Caki2 (cell line): ENCODE measurements around the gene ZZZ3. TPM values are rescaled to one million over a fixed set of nuclear protein-coding genes. Genes with fewer than 3 reads are reported as not detected.
"Not testable (repeated sequence)": the region's sequence is repeated elsewhere in the genome, so short reads cannot be mapped to it uniquely, and the experiment has no call there.

Experiments
- DNase-seq: peaks from one replicate; pipeline ENCODE4 v3.0.0-alpha.2; 2015; ENCODE audit warnings: low read depth
- in situ Hi-C: cut with HindIII; loops from 2 replicates; pipeline ENCODE4 v1.10.0; 2016; ENCODE audit warnings: low sequenced_read_pairs, low pct_unique_long_range_greater_than_20kb, mixed read lengths
- total RNA-seq: library from RNA; depleted of rRNA; stranded (reverse); fragments of >200 nt; shearing (Covaris generic); gene quantifications from 2 replicates; pipeline ENCODE4 v1.2.3, GENCODE V29; 2014; ENCODE audit warnings: low replicate concordance

ZZZ3 gene
- total RNA-seq, 1 experiment from 2014 or later = 12.3 TPM

DNA sequence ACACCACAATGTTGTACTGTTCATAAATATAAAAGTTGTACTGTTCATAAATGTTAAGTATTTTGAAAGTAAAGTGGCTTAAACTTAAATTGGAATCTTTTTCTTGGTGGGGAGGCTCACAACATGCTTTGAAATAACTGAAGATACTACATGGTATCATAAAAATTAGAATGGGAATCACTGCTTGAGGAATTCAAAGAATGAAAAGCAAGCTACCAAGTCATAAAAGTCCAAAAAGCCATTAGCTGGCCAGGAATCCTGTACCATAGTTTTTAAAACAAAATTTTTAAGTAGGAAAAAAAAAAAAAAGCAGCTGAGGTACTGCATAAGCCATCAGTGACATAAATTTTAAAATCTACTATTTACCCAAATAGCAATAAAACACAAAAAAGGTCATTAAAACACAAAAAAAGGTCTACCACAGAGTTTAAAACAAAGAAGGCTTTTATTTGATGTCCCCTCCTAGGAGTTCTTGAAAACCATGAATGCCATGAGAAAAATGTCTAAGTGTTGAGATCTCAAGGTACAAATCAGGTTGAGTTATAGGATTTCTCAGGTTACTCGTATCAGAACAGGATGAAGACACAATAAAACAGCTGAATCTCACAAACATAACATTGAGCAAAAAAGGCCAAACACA lies 8.6 kb downstream of the ZZZ3 start:
- DNase-seq = no peak
- in situ Hi-C loops = no loop called here

DNA sequence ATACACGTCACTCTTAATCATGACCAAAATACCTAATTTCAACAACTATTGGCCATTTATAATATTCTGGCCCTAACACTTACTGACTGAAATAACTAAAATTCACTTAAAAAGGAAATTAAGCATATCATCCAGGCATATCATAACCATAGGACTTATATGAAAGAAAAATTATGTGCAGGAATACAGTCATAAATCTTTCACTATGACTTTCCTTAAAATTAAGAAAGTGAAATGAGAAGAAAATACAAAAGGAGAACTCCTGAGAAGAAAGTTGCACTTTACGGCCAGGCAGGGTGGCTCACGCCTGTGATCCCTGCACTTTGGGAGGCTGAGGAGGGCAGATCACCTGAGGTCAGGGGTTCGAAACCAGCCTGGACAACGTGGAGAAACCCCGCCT lies 9.4 kb downstream of the ZZZ3 start:
- in situ Hi-C loops = no loop called here
- DNase-seq = no peak

DNA sequence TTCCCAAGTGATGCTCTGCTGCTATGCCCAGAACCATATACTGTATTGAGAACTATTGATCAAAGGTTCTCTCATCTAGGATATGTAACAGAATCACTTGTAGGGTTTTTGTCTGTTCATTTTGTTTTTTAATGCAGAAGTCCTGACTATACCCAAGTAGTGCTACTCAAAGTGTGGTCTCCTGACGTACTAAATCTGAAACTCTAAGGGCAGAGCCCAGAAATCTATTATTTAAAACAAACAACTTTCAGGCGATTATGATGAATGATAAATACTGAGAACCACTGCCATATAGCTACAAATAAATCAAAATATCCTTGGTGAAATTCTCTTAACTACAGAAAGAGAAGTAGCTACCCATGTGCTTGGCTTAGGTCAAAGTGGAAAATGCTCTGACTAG lies 10.1 kb downstream of the ZZZ3 start:
- in situ Hi-C loops = no loop called here
- no peak for DNase-seq

DNA sequence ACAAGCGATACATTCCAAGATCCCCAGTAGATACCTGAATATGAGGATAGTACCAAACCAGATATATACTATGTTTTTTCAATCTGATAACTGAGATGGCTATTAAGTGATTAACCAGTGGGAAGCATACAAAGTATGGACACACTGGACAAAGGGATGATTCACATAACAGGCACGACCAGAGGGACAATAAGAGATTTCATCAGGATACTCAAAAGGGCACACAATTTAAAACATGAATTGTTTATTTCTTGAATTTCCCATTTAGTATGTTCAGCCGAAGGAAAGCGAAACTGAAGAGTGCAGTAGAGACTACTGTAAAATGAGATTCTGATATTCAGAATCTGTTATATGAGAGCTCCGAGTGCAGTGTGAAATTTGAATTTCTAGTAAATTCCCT lies 10.6 kb downstream of the ZZZ3 start:
- no peak for DNase-seq
- in situ Hi-C loops = no loop called here

DNA sequence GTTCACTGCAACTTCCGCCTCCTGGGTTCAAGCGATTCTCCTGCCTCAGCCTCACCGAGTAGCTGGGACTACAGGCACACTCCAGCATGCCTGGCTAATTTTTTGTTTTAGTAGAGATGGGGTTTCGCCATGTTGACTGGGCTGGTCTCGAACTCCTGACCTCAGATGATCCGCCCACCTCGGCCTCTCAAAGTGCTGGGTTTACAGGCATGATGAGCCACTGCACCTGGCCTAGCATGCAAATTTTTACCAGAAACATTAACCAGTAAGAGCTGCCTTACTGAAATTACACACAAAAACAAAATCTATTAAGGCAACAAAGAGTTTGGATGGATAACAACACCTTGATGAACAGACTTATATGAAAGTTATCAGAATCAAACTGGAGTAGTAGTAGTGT lies 12.1 kb downstream of the ZZZ3 start:
- no peak for DNase-seq

DNA sequence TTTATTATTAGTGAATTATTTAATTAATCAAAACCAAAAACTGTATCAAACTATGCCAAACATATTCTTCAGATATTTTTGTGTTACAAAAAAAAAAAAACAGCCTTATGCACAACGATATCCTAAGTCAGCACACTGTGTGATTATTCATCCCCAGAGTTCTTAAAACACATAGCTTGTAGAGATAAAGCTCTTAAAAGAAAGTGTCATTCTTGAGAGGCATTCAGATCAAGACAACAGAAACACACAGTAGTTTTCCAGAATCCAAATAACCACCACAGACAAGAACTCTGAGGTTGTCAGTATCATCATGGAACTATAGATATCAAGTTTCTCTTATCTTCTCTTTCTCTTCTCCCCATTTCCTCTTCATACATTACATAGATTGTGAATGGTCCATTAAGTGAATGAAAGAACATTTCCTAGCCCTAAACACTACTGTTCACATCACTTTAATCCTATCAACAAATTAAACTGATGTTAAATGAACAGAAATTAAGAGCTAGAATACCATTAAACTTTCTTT lies 13.5 kb downstream of the ZZZ3 start:
- in situ Hi-C loops = no loop called here
- DNase-seq = no peak

More for the DNA sequence above, 12.1 kb downstream of the ZZZ3 start:
- in situ Hi-C loops = no loop called here

DNA sequence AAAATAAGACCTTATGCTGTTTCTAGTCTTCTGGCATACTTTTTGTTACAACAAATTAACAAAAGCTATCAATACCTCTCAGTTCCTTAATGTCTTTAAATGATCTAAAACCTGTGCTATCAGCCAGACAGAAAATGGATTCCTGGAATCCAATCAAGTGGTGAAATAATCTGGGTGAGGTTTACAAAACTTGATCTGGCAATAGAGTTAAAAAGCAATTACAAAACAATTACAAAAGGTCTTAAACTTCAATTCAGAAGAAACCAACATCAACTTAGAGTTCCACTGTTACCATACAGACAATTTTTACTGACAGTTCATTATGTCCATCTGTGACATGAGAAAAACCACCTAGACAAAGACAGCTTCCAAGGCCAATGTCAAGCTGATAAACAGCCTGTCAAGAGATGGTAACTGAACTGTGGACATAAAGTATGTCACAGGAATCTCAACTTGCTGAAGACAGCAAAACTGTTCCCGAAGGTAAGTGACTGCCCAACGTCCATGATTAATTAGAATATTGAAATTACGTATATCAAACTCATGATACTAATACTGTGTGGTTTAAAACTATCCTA lies 17.4 kb downstream of the ZZZ3 start:
- no peak for DNase-seq
- in situ Hi-C loops = no loop called here

DNA sequence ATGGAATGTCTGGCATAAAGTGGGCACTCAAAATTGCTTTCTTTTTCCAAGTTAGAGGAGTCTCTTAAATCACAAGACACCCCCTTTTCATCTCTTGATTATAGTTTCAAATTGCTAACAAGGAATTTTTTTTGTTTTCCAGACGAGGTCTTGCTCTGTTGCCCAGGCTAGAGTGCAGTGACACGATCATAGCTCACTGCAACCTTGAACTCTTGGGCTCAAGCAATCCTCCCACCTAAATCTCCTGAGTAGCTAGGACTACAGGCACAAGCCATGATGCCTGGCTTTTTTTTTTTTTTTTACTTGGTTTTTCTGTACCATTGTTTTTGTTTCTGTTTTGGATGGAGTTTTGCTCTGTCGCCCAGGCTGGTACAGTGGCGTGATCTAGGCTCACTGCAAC lies 20.8 kb downstream of the ZZZ3 start:
- in situ Hi-C loops = no loop called here
- no peak for DNase-seq

DNA sequence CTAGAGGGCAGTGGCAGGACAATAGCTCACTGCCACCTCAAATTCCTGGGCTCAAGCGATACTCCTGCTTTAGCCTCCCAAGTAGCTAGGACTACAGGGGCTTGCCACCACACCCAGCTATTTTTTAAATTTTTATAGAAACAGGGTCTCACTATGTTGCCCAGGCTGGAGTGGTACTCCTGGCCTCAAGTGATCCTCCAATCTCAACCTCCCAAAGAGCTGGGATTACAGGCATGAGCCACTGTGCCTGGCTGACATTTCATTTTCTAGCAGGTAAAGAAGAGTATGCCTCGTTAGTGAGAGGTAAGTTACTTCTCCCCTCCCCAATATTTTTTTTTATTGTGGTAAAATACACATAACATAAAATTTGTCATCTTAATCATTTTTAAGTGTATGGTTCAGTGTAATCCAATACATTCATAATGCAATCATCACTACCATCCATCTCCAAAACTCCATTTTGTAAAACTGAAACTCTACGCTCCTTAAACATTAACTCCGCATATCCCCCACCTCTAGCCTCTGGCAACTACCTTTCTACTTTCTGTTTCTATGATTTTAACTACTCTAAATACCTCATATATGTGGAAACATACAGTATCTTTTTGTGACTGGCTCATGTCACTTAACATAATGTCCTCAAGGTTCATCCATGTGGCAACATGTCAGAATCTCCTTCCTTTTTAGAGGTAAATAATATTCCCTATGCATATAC lies 22.4 kb downstream of the ZZZ3 start:
- no peak for DNase-seq
- in situ Hi-C loops = no loop called here

DNA sequence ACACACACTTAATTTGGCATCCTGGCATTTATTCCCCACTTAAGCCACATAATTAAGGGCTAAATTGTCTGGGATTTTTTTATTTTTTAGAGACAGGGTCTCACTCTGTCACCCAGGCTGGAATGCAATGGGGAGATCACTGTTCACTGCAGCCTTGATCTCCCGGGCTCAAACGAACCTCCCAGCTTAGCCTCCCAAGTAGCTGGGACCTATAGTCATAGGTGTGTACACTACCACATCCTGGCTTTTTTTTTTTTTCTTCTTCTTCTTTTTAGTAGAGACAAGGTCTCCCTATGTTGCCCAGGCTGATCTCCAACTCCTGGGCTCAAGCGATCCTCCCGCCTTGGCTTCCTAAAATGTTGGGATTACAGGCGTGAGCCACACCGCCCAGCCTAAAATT lies 24.2 kb downstream of the ZZZ3 start:
- in situ Hi-C loops = no loop called here
- DNase-seq = no peak

DNA sequence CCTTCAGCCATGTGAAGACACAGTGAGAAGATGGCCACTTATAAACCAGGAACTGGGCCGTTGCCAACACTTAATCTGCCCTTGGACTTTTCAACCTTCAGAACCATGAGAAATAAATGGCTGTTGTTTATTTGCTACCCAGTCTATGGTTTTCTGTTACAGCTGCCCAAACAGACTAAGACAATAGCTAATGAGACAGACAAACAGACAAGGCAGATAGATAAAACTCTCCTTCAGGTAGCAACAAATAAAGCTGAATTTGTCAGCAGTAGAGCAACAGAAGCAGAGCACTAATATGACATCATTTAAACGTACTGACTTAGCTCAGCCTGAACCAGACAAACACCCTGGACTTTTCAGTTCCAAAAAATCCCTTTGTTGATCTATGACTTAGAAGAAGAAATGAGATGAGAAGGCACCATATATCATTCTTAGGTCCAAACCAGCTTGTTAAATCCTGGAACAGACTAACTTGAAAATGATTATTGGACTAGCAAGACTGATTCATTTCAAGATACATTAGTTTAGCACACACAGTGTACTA lies 27.0 kb downstream of the ZZZ3 start:
- in situ Hi-C loops = no loop called here
- no peak for DNase-seq

DNA sequence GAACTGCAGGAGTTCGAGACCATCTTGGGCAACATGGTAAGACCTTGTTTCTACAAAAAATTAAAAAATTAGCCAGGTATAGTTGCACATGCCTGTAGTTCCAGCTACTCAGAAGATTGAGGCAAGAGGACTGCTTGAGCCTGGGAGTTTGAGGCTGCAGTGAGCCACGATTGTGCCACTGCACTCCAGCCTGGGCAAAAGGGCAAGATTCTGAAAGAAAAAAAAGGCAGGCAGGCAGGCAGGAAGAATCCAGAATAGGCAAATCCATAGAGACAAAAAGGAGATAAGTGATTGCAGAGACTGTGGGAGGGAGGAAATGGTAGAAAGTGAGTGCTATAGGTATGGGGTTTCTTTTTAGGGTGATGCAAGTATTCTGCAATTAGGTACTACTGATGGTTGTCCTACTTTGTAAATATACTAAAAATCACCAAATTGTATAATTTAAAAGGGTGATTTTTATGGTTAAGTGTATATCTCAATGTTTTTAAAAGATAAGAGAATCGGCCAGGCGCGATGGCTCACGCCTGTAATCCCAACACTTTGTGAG lies 29.4 kb downstream of the ZZZ3 start:
- in situ Hi-C loops = no loop called here
- DNase-seq = no peak

DNA sequence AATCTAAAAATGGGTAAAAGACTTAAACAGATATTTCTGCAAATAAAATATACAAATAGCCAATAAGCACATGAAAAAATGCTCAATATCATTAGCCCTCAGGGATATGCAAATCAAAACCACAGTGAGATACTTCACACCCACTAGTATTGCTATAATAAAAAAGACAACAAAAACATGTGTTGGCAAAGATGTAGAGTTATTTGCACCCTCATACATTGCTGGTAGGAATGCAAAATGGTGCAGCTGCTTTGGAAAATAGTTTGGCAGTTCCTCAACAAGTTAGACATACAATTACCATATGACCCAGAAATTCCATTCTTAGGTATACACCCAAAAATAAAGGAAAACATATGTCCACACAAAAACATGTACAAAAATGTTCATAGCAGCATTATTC lies 30.2 kb downstream of the ZZZ3 start:
- DNase-seq = no peak
- in situ Hi-C loops = no loop called here

DNA sequence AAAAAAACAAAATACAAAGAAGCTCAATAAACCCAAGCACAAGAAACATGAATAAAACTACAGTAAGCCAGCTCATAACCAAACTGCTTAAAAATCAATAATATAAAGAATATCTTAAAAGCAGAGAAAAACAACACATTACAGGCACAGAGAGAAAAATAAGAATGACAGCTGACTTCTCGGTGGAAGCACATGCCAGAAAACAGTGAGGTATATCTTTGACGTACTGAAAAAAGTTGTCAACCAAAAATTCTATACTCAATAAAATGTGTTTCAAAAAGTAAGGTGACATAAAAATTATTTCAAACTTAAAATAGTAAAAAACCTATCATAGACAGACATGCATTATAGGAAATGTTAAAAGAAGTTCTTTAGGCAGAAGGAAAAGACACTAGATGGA lies 33.3 kb downstream of the ZZZ3 start:
- in situ Hi-C loops = no loop called here

DNA sequence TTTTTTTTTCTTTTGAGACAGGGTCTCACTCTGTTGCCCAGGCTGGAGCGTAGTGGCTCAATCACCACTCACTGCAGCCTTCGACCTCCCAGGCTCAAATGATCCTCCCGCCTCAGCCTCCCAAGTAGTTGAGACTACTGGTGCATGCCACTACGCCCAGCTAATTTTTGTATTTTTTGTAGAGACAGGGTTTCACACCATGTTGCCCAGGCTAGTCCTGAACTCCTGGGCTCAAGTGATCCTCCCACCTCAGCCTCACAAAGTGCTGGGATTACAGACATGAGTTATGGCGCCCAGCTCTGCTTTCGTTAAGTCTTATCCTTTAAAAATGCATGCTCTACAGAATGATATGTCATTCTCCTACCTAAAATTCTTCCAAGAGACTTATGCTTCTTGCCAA lies 36.2 kb downstream of the ZZZ3 start:
- DNase-seq, in situ Hi-C loops: not testable (repeated sequence)

More for the DNA sequence above, 33.3 kb downstream of the ZZZ3 start:
- no peak for DNase-seq

DNA sequence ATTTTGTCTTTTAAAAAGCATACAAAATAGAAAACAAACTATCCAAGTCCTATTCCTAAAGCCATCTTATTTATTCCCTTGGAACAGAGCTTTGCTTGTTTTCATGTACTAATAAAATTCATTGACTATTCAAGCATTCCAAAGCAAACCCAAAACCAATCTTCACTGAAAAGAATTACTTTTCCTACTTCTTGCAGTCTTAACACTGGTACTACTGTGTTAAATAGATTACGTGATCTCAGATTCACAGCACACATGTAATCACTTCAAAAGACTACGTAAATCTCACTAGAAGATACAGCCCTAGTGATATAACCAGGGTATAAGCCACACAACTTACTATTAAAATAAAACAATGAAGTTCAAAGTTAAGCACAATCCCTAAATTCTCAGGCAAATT lies 39.0 kb downstream of the ZZZ3 start:
- no peak for DNase-seq
- in situ Hi-C loops = no loop called here

DNA sequence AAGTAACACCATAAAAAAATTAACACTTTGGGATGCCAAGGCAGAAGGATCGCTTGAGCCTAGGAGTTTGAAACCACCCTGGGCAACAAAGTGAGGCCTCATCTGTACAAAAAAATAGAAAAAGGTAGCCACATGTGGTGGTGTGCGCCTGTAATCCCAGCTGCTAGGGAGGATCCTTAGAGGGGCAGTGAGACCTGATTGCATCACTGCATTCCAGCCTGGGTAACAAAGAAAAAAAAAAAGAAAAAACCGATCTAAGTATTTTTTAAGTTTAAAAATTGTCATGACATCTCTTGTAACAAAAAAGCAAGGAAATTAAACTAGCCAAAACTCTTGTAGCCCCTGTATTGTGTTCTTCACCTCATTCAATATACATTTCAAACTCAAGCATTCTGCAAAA lies 39.5 kb downstream of the ZZZ3 start:
- in situ Hi-C loops = no loop called here

DNA sequence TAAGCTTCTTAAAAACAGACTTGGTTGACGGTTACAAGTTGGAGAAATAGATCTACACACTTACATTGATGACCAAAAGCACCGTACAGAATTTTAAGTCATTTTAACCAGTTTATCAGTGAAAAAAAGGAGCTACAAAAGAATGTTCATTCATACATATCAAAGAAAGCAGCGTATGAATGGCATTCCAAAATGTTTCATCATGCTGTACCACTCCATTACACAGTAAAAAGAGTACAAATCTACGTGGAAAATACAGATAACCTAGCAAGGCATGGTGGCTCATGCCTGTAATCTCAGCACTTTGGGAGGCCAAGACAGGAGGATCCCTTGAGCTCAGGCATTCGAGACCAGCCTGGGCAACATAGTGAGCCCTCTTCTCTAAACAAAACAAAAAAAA lies 40.3 kb downstream of the ZZZ3 start:
- no peak for DNase-seq
- in situ Hi-C loops = no loop called here

More for the DNA sequence above, 39.5 kb downstream of the ZZZ3 start:
- DNase-seq = no peak

DNA sequence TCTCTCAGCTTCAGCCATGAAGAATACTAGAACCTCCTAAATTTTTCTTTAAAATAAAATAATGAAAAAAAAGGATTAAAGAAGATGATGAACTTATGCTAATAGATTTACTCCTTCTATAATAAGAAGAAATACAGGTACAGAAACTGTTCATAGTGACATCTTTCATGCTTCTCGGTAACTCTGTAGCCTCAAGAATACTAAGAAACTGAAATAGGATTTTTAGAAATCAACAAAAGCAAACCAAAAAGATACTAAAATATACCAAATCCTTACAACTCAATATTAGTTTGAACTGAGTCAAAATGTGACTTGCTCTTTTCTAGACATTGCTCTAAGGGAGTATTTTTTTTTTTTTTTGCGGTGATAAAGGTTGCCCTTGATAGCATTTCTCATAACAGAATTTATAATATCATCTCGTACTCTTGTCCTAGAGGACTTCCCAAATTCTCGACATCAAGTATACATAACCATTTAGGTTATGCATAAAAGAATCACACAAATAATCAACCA lies 42.8 kb downstream of the ZZZ3 start:
- no peak for DNase-seq
- in situ Hi-C loops = no loop called here
